Measurements from ENCODE around the gene PDK2.
A peak's percentile ranks its signal among the peaks of the same experiment; 100 is the strongest.

PDK2 gene

GRCh38 chr17:50051082-50051576, 44.0 kb upstream of the PDK2 start:
- peak; percentile 56 for ATAC-seq (ENCODE audit: low read depth)
- no peaks in the 10 kb centered on the region for H3K27me3 ChIP-seq (ENCODE audit: insufficient read depth, poor library complexity, severe bottlenecking)
- TF ChIP-seq, protein P1, sequence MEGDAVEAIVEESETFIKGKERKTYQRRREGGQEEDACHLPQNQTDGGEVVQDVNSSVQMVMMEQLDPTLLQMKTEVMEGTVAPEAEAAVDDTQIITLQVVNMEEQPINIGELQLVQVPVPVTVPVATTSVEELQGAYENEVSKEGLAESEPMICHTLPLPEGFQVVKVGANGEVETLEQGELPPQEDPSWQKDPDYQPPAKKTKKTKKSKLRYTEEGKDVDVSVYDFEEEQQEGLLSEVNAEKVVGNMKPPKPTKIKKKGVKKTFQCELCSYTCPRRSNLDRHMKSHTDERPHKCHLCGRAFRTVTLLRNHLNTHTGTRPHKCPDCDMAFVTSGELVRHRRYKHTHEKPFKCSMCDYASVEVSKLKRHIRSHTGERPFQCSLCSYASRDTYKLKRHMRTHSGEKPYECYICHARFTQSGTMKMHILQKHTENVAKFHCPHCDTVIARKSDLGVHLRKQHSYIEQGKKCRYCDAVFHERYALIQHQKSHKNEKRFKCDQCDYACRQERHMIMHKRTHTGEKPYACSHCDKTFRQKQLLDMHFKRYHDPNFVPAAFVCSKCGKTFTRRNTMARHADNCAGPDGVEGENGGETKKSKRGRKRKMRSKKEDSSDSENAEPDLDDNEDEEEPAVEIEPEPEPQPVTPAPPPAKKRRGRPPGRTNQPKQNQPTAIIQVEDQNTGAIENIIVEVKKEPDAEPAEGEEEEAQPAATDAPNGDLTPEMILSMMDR (IDR thresholded peaks at IDR 0.05; ENCODE audit: poor library complexity, severe bottlenecking), result no peak
- peak overlapping the region; percentile 100 for H3K27ac ChIP-seq (ENCODE audit: poor library complexity, severe bottlenecking)
- peaks cover 80% of the 10 kb centered on the region for H3K4me1 ChIP-seq (ENCODE audit: insufficient read depth, poor library complexity, severe bottlenecking)
- DNase-seq (ENCODE audit: low spot score), result peak; percentile 94
- no peaks in the 10 kb centered on the region for H3K9me3 ChIP-seq (ENCODE audit: severe bottlenecking)
- H3K4me3 ChIP-seq (ENCODE audit: severe bottlenecking), result no peak overlapping the region
- H3K36me3 ChIP-seq (ENCODE audit: low read depth), result peaks cover under 1% of the 10 kb centered on the region; the same call in 1 of the 2 replicates

DNA sequence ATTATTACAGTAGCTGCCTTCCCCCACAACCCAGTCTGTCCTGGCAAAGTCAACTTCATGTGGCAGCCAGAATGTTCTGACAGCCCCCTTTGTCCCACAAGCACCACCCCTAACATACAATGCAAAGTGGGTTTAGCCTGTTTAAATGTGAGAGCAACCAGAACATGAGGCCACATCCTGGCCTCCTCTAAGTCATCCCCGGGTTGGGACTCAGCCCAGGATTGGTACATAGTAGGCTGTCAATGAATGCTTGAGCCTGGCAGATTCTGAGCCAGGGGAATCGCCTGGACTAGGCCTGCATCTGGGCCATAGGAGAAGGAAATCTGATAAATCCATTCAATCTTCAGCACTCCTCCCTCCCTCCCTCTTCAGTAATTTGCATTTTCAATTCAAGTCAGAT, 43.5 kb upstream of the PDK2 start:
- Histone ChIP-seq H3K9me3 (ENCODE audit: severe bottlenecking) (no peaks in the 10 kb centered on the region), H3K27ac (ENCODE audit: poor library complexity, severe bottlenecking) (peak overlapping the region; percentile 100), H3K4me3 (ENCODE audit: severe bottlenecking) (no peak overlapping the region), H3K36me3 (ENCODE audit: low read depth) (peaks cover 5% of the 10 kb centered on the region), H3K27me3 (ENCODE audit: insufficient read depth, poor library complexity, severe bottlenecking) (no peaks in the 10 kb centered on the region), H3K4me1 (ENCODE audit: insufficient read depth, poor library complexity, severe bottlenecking) (peaks cover 78% of the 10 kb centered on the region)
- ATAC-seq (ENCODE audit: low read depth), result no peak
- DNase-seq (ENCODE audit: low spot score), result no peak
- TF ChIP-seq, protein P1 (IDR thresholded peaks at IDR 0.05; ENCODE audit: poor library complexity, severe bottlenecking), result no peak

DNA sequence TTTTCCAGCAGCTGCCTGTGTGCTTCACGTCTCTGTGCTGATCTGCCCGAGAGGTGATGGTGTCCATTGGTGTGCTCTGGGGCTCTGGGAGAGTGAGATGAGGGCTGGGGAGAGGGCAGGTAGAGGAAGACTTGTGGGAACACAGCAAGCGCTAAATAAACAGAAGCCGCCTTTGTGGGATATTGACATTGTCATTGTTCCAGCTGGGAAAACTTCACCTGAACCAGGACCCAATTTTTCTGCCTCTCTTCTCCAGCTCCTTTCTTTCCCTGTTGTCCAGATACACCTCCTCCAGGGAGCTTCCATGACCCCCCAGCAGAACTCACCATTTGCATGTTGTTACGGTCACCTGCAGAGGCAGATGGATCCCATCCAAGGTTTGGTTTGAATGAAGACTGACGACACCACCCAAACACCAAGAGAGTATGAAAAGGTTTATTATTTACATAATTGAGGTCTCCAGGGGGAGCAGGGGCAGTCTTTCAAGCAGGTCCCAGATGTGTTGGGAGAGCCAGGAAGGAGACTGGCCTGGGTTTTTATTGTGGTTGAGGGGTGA, 42.8 kb upstream of the PDK2 start:
- H3K27me3 ChIP-seq (ENCODE audit: insufficient read depth, poor library complexity, severe bottlenecking), result no peaks in the 10 kb centered on the region
- H3K4me1 ChIP-seq (ENCODE audit: insufficient read depth, poor library complexity, severe bottlenecking), result peaks cover 70% of the 10 kb centered on the region
- TF ChIP-seq, protein P1 (IDR thresholded peaks at IDR 0.05; ENCODE audit: poor library complexity, severe bottlenecking), result no peak
- no peak for ATAC-seq (ENCODE audit: low read depth)
- no peak for DNase-seq (ENCODE audit: low spot score)
- peak overlapping the region; percentile 100 for H3K27ac ChIP-seq (ENCODE audit: poor library complexity, severe bottlenecking)
- H3K36me3 ChIP-seq (ENCODE audit: low read depth), result peaks cover 12% of the 10 kb centered on the region
- no peaks in the 10 kb centered on the region for H3K9me3 ChIP-seq (ENCODE audit: severe bottlenecking)
- no peak overlapping the region for H3K4me3 ChIP-seq (ENCODE audit: severe bottlenecking)

GRCh38 chr17:50052822-50053653, 42.1 kb upstream of the PDK2 start:
- peak overlapping the region; percentile 100 for H3K27ac ChIP-seq (ENCODE audit: poor library complexity, severe bottlenecking)
- no peaks in the 10 kb centered on the region for H3K27me3 ChIP-seq (ENCODE audit: insufficient read depth, poor library complexity, severe bottlenecking)
- DNase-seq (ENCODE audit: low spot score) (no peak), ATAC-seq (ENCODE audit: low read depth) (no peak)
- H3K9me3 ChIP-seq (ENCODE audit: severe bottlenecking), result no peaks in the 10 kb centered on the region
- TF ChIP-seq, protein P1 (IDR thresholded peaks at IDR 0.05; ENCODE audit: poor library complexity, severe bottlenecking), result no peak
- no peak overlapping the region for H3K4me3 ChIP-seq (ENCODE audit: severe bottlenecking)
- H3K36me3 ChIP-seq (ENCODE audit: low read depth), result peaks cover 20% of the 10 kb centered on the region
- H3K4me1 ChIP-seq (ENCODE audit: insufficient read depth, poor library complexity, severe bottlenecking), result peaks cover 63% of the 10 kb centered on the region

DNA sequence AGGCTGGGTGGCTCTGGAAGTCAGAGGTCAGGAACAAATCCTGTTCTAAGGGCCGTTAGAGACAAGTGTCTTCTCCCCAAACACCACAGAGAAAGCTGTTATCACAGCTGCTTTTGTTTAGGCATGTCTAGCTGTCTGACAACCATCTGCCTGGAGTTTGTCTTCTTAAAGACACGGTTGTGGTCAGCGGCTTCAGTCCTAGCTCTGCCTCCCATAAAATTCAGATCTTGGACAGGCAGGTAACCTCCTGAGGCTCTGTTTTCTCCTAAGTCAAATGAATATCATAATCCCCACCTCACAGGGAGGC, 41.5 kb upstream of the PDK2 start:
- H3K4me3 ChIP-seq (ENCODE audit: severe bottlenecking), result no peak overlapping the region
- DNase-seq (ENCODE audit: low spot score), result no peak
- no peaks in the 10 kb centered on the region for H3K9me3 ChIP-seq (ENCODE audit: severe bottlenecking)
- no peaks in the 10 kb centered on the region for H3K27me3 ChIP-seq (ENCODE audit: insufficient read depth, poor library complexity, severe bottlenecking)
- ATAC-seq (ENCODE audit: low read depth), result no peak
- H3K36me3 ChIP-seq (ENCODE audit: low read depth), result peaks cover 25% of the 10 kb centered on the region
- H3K4me1 ChIP-seq (ENCODE audit: insufficient read depth, poor library complexity, severe bottlenecking), result peaks cover 57% of the 10 kb centered on the region
- peak overlapping the region; percentile 100 for H3K27ac ChIP-seq (ENCODE audit: poor library complexity, severe bottlenecking)
- TF ChIP-seq, protein P1 (IDR thresholded peaks at IDR 0.05; ENCODE audit: poor library complexity, severe bottlenecking), result no peak

Measured in RWPE2 (cell line).